DMS153 (cell line): Measurements from ENCODE around the gene AAGAB.
"Not testable (repeated sequence)": the region's sequence is repeated elsewhere in the genome, so short reads cannot be mapped to it uniquely, and the experiment has no call there.

Source experiments
- DNase-seq: peaks from one replicate; lab custom pipeline; 2025; lab: John Stamatoyannopoulos, UW

The AAGAB gene

DNA sequence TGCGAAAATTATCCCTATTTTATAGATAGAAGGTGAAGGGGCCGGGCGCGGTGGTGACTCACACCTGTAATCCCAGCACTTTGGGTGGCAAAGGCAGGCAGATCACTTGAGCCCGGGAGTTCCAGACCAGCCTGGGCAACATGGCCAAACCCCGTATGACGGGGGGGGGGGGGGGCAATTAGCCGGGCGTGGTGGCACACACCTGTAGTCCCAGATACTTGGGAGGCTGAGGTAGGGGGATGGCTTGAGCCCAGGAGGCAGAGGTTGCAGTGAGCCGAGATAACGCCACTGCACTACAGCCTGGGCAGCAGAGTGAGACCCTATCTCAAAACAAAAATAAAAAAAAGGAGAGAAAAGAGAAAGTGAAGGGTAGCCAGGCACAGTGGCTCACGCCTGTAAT, 1.4 kb downstream of the AAGAB start:
- DNase-seq: no peak

DNA sequence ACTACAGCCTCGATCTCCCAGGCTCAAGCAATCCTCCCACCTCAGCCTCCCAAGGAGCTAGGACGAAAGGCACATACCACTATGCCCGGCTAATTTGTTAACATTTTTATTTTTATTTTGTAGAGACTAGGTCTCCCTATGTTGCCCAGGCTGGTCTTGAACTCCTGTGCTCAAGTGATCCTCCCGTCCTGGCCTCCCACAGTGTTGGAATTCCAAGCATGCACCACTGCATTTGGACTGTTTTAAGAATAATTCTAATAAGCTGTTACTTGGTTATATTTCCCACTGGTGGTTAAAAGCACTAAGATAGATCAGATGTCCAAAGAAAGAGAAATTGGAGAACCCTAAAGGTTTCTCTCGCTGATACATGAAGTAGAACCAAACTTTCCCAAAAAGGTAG, 3.1 kb downstream of the AAGAB start:
- DNase-seq: no peak

DNA sequence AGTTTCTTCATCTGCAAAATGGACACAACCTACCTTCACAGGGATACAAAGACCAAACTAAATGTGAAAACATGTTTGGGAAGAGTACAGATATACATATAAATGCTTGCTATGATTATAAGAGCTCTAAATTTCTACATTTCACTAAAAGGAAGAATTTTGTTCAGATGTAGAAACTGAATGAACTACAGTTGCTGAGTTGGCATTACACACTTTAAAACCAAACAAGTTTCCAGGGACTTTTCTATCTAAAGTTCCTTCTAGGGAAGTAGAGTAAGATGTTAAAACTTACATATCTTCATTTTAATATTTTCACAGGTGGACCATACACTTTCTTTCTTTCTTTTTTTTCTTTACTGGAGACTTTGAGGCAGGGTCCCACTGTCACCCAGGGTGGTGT, 4.6 kb downstream of the AAGAB start:
- no peak for DNase-seq

DNA sequence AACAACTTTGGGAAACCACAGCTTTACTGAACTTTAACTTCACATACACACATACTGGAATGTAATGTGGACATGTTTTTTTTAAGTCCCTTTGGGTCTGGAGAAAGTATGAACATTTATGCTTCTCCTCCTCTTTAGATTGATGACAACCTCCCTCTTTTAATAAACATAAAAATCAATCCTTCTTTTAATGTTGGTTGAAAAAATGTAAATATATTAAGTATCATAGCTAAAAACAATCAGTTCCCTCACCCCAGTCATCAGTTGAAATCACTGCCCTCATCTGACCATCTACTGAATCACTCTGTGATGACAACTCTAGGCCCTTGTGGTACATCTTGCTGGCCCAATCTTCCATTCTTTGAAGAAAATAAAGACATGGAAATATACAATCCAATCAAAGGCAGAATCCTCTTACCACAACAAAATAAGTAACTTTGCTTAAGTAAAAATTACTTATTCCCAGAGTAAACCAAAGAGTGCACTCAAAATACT, 6.4 kb downstream of the AAGAB start:
- DNase-seq: no peak

DNA sequence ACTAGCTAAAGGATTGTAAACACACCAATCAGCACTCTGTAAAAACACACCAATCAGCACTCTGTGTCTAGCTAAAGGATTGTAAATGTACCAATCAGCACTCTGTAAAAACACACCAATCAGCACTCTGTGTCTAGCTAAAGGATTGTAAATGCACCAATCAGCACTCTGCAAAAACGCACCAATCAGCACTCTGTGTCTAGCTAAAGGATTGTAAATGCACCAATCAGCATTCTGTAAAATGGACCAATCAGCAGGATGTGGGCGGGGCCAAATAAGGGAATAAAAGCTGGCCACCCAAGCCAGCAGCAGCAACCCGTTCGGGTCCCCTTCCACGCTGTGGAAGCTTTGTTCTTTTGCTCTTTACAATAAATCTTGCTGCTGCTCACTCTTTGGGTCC, 7.9 kb downstream of the AAGAB start:
- DNase-seq: not testable (repeated sequence)

DNA sequence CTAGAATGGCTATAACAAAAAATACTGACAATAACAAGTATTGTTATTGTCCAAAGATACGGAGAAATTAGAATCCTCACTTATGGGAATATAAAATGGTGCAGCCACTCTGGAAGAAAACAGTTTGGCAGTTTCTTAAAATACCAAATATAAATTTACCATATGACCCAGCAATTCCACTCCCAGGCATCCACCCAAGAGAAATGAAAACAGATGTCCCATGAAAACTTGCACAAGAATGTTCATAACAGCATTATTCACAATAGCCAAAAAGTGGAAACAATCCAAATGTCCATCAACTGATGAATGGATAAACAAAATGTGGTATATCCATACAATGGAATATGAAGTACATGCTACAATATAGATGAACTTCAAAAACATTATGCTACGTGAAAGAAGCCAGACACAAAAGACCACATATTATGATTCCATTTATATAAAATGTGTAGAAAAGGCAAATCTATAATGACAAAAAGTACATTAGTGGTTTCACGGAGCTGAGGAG, 9.4 kb downstream of the AAGAB start:
- DNase-seq: no peak

DNA sequence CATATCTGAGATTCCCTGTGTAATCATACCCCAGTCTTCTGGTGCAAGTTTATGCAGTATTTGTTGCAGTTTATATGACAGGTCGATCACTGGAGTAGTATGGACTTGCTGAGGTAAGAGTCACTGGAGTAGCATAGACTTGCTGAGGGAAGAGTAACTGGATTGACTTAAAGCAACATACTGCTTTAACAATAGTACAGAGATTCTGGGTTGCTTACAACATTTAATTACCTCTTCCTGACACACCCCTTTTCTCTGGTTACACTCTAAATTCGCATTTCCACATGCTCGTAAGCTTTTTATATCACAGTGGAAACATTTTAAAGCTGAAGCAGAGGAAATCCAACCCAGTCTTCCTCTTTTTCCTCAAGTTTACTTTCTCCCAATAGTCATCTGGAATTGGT, 11.8 kb downstream of the AAGAB start:
- DNase-seq: no peak

DNA sequence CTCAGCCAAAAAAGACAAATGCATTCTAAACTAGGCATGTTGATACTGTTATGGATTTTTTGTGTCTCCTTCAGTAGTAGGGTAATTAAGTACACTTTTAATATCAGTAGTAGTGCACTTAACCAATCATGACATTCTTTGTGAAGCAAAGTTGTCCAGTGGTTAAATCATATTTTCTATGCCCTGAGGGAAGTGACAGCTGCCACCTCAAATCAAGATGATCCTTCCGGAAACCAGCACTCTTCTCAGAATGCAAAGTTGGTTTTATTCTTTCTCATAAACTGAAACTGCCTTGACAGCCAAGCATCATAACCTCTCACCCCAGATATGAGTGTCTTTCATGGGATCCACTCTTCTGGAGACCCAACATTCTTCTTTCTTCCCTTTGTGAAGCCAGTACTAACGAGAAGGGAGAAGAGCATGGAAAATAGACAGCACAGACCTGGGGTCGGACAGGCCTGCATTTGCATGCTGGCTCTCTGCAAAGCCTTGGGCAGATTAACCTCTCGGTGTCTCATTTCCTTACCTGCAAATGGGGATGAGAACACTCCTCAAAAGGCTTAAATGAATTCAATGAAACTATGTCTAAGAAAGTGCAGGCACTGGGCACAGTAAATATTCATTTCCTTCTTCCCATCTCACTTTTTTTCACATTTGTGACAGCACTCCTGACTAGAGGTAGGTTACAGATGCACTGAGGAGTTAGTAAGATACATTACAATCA, 13.2 kb downstream of the AAGAB start:
- no peak for DNase-seq

DNA sequence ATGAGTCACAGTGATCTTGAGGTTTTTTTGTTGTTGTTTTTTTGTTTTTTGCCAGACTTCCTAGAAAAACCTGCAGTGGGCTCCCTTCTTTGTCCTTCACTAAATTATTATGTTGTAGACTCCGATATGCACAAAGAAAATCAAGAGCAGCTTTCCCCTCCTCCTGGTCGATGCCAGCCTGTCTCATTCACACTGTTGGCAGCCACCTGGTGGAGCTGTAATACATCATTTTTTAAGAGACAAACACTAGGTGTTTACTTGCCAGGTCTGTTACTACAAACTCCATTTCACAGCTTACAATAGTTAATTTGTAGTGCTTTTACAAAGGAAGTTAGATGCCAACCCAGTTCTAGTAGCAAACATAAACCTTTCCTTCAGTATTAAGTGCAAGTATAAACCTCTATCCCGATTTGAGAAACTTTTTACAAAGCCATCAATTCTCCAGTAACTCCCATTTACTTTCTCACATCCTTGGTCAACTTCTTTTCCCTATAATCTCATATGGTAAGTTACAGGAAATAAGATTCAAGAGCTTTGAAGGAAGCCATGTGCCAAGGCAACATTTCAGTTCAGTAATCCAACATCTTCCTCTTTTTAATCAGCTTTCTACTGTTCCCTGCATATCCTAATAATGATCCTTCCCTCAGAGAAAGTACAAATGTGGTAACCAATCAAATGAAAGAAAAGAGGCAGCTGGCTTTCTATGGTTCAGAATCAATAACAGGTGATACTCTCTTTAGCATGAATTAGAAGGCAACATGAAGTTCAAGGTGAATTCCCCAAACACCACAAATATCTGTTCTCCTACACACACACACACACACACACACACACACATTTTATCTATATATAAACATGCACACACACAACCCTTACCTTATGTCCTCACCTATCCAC, 14.0 kb downstream of the AAGAB start:
- no peak for DNase-seq

DNA sequence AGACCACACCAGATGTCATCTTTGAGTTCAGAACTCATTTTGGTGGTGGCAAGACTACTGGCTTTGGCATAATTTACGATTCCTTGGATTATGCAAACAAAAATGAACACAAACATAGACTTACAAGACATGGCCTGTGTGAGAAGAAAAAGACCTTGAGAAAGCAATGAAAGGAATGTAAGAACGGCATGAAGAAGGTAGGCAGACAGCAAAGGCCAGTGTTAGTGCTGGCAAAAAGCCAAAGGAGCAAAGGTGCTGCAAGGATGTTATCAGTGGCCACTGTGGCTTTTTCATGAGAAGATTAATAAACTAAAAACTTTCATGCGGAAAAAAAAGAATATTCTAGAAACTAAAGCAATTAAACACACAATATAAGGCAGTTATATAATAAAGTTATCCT, 21.9 kb downstream of the AAGAB start:
- no peak for DNase-seq

DNA sequence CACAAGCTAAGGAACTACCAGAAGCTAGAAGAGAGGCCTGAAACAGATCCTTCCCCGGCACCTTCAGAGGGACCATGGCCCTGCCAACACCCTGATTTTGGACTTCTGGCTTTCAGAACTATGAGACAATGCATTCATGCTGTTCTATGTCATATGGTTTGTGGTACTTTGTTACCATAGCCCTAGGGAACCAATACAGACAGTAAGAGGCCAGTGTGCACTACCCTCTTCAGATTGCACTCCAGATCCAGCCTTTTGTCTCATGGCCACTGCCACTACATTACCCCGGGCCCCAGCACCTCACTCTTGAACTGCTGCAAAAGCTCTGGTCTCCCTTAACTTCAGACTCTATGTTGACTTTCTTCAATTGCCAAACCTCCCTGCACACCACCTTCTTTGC, 24.0 kb downstream of the AAGAB start:
- DNase-seq: no peak

DNA sequence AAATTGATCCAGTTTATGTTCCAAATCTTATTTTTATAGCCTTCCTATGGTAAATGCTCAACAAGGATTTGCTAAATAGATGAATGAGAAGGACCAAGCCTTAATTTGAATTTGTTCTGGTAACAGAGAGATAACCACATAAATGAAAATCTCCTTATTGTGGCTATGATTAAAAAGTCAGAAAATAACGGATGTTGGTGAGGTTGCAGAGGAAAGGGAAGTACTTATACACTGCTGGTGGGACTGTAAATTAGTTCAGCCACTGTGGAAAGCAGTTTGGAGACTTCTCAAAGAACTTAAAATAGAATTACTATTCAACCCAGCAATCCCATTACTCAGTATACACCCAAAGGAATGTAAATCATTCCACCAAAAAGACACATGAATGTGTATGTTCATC, 26.2 kb downstream of the AAGAB start:
- DNase-seq: no peak

DNA sequence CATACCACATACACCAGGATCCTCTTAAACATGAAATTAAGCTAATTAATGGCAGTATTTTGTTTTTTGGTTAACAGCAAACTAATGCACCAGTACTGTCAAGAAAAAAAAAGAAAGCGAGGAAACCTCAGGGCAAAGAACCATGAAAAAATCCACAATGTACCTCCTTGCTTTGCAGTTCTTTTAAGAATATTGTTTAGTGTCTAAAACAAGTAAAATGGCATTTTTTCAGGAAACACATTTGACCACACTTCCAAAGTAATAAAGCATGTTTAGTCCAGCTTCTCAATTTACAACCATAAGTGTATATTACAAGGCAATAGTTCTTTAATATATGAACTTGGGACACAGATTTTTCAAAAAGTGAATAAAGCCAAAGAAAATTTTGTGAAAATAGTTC, 26.6 kb downstream of the AAGAB start:
- DNase-seq: no peak

DNA sequence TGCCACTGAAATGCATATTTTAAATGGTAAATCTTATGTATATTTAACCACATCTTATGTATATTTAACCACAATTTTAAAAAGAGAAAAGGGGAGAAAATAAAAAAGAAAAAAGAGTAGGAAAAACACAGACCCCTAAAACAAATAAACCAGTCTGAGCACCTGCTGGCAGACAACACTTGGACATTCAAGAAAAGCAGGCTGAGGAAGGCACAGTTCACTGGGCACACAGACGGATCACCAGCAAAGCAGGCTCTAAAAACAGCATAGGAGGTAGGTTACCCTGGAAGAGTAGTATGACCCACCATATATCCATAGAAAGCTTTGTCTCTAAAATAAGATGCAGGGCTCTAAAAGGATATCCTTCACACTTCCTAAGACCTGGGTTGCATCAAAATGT, 27.0 kb downstream of the AAGAB start:
- DNase-seq: no peak

DNA sequence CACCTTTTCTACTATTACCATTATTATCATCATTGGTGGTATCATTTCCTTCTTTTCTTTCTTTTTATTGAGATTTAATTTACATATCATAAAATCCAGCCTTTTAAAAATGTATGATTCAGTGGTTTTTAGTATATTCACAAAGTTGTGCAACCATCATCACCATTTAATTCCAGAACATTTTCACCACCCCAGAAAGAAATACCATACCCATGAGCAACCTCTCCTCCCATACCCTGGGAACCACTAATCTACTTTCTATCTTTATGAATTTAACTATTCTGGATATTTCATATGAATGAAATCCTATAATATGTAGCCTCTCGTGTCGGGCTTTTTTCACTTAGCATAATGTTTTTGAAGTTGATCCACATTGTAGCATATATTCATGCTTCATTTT, 29.1 kb downstream of the AAGAB start:
- DNase-seq: no peak

DNA sequence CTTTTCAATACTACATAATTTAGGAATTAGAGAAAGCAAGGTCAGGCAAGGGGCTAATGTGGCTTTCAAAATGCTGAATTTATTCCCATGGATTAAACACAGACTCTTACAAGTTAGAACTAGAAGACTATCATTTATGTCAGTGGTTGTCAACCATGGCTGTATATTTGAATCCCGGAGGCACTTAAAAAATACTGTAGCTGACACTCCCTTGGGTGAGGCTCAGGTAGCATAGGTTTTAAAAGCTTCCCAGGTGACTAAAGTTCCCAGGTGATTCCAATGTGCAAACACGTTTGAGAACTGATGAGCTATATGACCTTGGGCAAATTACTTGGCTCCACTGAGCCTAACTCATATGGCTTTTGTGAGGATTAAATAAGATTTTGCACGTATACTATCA, 29.6 kb downstream of the AAGAB start:
- no peak for DNase-seq

DNA sequence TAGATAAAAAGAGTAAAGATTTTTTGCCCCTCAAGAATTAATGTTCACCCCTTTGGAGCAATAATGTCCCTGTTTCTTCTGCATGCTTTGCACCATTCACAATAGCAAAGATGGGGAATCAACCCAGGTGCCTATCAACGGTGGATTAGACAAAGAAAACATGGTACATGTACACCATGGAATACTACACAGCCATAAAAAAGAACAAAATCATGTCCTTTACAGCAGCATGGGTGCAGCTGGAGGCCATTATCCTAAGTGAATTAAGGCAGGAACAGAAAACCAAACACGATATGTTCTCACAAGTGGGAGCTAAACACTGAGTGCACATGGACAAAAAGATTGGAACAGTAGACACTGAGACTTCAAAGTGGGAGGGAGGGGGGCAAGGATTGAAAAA, 35.2 kb downstream of the AAGAB start:
- DNase-seq: no peak

DNA sequence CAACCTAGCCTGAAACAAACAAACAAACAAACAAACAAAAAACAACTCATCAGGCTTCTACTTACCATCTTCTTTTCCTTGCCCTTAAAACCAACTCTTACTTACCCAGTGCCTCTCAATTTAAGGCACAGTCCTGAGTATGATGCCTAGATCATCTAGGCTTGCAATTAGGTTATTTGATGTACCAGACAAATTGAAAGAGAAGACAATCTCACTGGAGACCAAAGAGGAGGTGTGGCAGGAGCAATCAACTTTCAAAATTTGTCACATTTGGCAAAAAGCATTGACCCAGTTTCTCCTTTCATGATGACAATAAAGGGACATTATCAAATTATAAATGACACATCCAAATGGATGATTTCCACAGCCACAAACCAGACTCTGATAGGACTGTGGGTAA, 36.0 kb downstream of the AAGAB start:
- no peak for DNase-seq

DNA sequence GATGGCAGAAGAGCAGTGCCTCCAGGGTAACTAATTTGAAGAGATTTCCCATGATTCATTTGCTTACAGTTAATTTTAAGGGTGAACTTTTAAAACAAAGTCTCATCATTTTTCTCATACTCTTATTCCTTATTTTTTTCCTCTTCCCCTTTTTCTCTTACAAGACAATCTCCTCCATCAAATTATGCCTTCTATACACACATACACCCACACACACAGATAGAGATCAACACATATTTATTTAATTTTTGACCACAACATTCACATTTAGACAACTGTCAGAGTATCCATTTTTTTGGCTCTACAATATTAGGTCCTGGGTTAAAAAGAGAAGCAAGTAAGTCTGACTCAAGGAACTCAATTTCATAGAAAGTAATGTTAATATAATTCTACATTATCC, 37.6 kb downstream of the AAGAB start:
- no peak for DNase-seq

DNA sequence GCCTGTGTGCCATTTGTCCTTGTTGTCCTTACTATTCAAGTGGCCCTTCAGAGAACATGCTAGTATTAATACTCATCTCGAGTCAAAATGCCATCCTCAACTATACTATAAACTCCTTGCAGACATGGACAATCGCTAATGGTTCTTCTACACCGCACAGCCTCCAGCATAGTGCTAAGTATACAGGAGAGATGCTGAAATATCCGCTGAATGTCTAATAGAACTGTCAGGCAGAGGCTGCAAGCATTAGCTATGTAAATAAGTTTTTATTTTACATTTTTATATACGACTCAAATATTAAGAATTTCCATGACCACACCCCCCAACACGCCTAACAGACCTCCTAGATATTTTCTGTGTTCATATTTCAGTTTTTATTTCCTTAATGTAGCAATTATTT, 39.4 kb downstream of the AAGAB start:
- no peak for DNase-seq

DNA sequence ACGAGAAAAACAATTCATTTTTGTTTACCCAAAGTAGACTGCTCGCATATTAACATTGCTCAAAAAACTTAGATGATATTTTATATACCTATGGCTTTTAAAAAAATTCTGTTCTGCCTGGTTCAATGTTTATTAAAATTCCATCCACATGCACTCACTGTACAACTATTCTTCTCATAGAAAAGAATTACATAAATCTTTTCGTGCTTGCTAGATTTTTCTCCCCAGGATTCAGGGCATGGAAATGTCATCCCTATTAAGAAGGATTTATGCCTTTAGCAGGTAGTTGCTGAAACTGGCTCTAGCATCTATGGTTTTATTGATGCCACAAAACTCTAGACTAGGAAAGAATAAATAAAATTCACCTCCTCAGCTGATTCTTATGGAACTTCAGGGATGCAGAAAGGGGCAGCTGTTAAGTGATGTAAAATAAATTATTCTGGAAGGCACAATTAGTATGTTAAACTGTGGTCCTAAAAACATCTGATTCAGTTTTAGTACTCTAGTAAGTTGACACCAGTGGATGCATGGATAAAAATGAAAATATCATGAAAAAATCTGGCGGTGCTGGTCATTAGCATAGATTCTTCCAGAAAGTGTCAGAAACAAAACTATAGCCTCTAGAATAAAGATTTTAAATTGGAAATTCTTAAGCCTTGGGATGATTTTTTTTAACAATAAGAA, 41.6 kb downstream of the AAGAB start:
- DNase-seq: no peak

DNA sequence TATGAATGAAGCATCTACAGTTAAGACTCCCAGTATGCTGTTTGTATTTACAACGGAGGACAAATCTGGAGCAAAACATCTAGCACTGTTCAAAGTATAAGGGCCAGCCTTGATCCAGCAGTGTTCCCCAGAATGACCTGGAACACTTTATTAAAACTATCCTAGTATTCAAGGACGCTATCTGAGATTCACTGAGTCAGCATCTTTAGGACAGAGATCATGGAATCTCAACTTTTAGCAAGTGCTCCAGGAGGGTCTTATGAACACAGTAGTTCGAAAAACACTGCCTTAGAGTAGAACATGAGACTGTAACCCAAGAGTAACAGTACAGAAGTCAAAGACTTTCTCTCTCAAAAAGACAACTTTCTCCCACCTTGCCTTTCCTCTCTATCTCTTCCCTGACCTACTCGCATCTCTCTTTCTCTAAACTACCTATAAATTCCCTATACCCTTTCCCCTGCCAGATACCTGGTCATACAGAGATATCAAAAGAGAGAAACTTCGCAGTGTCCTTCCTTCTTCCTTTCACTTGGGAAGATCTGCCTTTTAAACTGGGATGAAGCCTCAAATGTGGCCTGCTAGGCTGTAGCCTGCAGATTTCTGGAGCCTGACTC, 43.8 kb downstream of the AAGAB start:
- DNase-seq: no peak
